ENCODE results near the gene NFAM1.

DNA sequence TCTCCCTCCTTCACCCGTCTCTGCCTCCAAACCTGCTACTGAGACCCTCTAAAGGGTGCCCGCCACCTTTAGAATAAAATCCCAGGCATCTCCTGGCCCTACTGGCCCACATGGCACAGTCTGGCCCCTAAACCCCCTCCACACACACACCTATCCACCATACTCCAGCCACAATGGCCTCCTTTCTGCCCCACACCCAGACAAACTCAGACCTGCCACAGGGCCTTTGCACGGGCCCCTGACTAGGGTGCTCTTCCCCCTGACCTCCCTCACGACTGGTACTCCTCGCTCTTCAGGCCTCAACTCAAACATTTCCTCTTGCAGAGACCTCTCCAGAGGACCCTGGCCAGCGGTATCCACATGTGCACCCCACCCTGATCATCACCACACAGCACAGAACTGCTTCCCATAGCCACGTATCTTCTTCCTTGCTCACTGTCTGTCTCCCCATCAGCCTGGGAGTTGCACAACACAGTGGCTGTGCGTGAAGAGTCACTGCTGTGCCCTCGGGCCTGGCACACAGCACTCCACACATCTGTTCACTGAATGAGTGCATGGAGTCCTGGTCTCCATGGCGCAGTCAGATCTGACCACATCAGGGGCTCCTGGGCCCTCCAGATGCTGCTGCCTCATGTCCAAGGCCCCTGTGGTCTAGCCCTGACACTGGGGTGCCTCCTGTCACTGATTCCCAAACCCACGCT is 95.5 kb downstream of the NFAM1 start:
- TF ChIP-seq, protein P1, sequence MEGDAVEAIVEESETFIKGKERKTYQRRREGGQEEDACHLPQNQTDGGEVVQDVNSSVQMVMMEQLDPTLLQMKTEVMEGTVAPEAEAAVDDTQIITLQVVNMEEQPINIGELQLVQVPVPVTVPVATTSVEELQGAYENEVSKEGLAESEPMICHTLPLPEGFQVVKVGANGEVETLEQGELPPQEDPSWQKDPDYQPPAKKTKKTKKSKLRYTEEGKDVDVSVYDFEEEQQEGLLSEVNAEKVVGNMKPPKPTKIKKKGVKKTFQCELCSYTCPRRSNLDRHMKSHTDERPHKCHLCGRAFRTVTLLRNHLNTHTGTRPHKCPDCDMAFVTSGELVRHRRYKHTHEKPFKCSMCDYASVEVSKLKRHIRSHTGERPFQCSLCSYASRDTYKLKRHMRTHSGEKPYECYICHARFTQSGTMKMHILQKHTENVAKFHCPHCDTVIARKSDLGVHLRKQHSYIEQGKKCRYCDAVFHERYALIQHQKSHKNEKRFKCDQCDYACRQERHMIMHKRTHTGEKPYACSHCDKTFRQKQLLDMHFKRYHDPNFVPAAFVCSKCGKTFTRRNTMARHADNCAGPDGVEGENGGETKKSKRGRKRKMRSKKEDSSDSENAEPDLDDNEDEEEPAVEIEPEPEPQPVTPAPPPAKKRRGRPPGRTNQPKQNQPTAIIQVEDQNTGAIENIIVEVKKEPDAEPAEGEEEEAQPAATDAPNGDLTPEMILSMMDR (IDR thresholded peaks at IDR 0.05): no peak
- TF ChIP-seq POLR2A (IDR thresholded peaks at IDR 0.05) (no peak), POLR2AphosphoS5 (IDR thresholded peaks at IDR 0.05) (no peak)

Data from sigmoid colon (tissue), 4 donors.